Stimulated activated CD4-positive, alpha-beta T cell treated with anti-CD3 and anti-CD28 coated beads, Interleukin-2, amount 100 ng/mL, for 24 hours (primary cell): ENCODE results near the gene CKAP4.
"Not testable (repeated sequence)": the region's sequence is repeated elsewhere in the genome, so short reads cannot be mapped to it uniquely, and the experiment has no call there.

Source experiments
- DNase-seq, 2 donors: peaks; one replicate each; pipeline ENCODE4 v3.0.0-alpha.2; 2020

CKAP4 gene

DNA sequence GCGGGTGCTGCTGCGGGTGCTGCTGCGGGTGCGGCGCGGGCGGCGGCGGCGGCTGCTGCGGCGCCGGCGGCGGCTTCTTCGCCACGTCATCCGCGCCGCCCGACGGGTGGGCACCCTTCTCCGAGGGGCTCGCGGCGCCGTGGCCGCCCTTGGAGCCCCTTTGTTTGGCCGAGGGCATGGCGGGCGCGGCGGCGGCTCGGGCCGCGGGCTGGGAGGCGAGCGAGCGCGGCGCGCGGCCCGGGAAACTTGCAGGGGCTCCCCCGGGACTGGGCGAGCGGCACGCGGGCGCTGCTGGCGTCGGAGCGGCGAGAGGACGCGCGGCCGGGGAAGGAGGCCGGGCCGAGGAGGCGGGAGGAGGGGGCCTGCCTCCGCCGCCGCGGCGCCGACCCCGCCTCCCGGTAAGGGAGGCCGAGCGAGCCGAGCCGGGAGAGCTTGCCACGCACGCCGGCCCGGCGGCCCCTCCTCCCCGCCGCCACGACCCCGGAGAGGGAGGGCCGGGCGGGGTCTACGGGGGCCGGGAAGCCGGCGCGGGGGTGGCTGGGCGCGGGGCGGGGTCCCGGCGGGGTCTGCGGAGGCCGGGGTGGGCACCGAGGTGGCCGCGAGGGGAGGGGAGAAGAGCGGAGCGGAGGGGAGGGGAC lies at the start of gene CKAP4:
Gene CKAP4 (minus strand): TSS at position 347 of the 638 bp plus-strand sequence. CDS start 169 bp downstream, at position 178.
- DNase-seq: peak; percentile 50 to 66

GRCh38 chr12:106297075-106297474 lies 49.3 kb upstream of the CKAP4 start:
- no peak for DNase-seq

DNA sequence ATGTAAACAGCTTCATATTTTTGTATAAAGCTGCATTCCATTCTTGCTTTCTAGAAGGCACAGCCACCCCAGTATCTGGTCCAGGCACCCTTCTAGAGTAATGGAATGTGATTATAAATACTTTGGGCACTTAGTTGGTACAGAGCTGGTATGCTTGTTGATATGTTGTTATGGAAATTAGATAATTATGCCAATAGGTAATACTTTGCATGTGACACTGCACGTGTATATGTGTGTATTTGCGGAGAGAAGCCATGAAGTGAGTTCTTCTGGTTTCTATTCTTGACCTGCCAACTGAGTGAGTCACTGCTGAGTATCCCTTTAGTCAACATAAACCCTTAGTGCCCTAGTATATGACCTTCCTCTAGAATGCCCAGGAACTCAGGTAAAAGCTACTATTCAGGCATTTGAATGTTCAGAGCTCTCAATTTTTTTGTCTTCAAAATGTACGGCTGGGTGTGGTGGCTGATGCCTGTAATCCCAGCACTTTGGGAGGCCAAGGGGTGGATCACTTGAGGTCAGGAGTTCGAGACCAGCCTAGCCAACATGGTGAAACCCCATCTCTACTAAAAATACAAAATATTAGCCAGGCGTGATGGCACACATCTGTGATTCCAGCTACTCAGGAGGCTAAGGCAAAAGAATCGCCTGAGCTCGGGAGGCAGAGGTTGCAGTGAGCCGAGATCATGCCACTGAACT lies 48.5 kb upstream of the CKAP4 start:
- no peak for DNase-seq

DNA sequence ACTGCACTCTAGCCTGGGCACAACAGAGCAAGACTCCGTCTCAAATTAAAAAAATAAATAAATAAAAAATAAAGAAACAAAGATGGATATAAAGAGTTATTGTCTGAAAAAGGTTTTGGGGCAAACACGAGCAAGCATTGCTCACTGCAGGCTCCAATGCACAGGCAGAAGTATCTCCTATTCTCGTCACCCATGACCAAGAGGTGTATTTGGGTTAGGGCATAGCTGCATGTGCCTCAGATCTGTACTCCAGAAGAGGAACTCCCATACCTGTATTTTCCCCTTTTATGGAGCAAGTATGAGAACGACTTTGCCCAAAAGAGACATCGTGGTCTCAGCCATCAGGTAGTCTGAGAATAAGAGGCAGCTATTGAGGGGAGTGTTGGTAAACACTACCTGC lies 44.5 kb upstream of the CKAP4 start:
- no peak for DNase-seq

DNA sequence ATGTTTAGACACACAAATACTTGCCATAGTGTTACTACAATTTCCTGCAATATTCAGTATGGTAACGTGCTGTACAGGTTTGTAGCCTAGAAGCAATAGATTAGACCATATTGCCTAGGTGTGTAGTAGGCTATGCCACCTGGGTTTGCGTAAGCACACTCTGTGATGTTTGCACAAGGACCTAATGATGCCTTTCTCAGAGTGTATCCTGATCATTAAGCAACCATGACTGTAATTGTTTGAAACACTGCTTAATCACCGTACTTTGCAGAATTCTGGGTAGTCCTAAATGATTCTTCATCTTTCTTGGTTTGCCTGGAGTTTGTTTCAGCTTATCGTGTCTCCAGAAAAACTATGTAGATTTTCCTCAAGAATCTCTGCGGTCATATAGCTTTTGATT lies 43.5 kb upstream of the CKAP4 start:
- no peak for DNase-seq

GRCh38 chr12:106290666-106291065 lies 42.8 kb upstream of the CKAP4 start:
- DNase-seq: no peak

DNA sequence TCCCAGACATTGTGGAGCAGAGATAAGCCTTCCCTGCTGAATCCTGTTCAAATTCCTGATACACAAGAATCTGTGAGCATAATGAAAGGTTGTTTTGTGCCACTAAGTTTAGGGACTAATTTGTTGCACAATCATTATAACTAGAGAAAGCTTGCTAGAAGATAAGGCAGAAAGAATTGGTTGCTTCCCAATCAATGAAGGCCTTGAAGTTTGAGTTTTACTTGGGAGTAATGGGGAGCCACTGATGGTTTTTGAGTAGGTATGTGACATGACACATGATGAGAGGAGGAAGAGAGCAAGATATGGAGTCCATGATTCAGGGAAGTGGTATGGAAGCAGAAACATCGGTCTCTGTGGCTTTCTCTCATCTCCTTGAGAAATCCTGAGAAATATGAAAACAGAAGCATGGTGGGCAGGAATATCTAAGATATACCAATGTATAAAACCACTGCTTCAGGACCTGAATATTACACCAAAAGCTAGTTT lies 41.4 kb upstream of the CKAP4 start:
- no peak for DNase-seq

DNA sequence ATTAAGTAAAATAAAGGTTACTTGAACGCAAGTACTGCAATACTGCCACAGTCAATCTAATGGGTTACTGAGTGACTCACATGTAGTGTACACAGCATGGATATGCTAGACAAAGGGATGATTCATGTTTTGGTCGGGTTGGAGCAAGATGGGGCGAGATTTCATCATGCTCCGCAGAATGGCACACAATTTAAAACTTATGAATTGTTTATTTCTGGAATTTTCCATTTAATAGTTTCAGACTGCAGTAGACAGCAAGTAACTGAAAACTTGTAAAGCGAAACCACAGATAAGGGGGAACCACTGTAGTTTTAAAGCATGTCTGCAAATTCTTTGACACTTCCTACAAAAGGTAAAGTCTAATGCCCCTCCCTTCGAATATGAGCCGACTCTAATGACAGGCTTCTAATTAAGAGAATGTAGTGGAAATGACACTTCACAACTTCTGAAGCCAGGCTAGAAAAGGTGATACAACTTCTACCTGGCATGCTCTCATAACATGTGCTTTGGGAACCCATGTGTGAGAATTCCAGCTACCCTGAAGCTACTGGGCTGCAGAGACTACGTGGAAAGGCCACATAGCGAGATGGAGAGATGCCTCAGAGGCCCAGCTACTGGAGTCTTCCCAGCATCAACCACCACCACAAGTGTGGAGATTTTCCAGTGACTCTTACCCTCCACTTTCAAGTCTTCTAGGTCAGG lies 40.8 kb upstream of the CKAP4 start:
- peak; percentile 22 to 32 for DNase-seq

GRCh38 chr12:106288101-106288493 lies 40.3 kb upstream of the CKAP4 start:
- no peak for DNase-seq

- no peak for DNase-seq
Observed at GRCh38 chr12:106287364-106287763, 39.5 kb upstream of the CKAP4 start.

- DNase-seq: not testable (repeated sequence)
Observed at GRCh38 chr12:106286576-106287162, 38.8 kb upstream of the CKAP4 start.

GRCh38 chr12:106285982-106286381 lies 38.2 kb upstream of the CKAP4 start:
- no peak for DNase-seq

GRCh38 chr12:106284358-106285105 lies 36.7 kb upstream of the CKAP4 start:
- DNase-seq: no peak

DNA sequence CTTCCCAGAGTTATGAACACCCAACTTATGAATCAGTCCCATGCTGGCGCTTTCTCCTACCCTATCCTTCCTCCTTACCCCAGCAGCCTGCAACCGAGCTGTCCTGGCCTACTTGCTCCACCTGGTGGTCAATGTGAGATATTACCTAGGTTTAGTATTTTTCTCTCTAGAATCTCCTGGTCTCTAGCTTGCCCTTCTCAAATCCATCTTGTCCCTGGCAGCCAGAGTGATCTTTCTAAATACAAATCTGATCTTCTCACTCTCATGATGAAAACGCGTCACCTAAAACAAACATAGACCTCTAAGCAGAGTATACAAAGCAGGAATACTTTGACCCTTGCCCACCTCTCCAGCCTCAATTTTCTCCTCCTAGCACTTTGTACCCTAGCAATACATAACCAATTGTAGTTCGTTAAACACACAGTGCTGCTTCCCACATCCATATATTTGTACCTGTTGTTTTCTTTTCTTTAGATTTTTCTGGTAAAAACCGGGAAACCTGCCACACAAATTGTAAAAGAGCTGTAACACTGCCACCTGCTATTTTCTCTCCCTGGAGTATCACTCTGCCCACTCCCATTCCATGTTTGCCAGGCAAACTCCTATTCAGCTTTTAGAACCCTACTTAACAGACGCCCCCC lies 34.8 kb upstream of the CKAP4 start:
- DNase-seq: peak; percentile 41 to 58

- no peak for DNase-seq
Observed at GRCh38 chr12:106281804-106282203, 34.0 kb upstream of the CKAP4 start.

DNA sequence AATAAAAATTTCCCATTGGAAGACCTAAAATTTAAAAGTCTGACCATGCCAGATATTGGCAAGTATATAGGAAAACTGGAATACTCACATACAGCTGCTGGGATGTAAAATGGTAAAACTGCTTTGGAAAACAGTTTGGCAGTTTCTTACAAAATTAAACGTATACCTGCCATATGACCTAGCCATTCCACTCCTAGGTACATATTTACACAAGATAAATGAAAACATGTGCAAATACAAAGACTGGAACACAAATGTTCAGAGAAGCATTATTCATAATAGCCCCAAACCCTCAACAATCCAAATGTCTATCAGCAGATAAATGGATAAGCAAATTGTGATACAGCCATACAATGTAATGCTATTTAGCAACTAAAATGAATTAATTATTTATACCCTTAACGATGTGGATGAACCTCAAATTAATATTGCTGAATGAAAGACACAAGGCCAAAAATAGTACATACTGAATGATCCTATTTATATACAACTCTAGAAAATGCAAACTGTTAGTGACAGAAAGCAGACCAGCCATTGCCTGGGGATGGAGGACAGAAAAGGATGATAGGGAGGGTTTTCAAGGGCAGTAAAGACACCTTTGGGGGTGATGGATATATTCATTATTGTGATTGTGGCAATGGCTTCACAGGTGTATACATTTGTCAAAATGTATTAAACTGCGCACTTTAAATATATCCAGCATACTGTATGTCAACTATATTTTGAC lies 33.4 kb upstream of the CKAP4 start:
- DNase-seq: no peak

GRCh38 chr12:106280106-106280505 lies 32.3 kb upstream of the CKAP4 start:
- no peak for DNase-seq

- no peak for DNase-seq
Observed at GRCh38 chr12:106276032-106276740, 28.4 kb upstream of the CKAP4 start.

GRCh38 chr12:106275458-106275857 lies 27.6 kb upstream of the CKAP4 start:
- DNase-seq: no peak

GRCh38 chr12:106274575-106275121 lies 26.8 kb upstream of the CKAP4 start:
- no peak for DNase-seq

GRCh38 chr12:106274012-106274411 lies 26.2 kb upstream of the CKAP4 start:
- DNase-seq: no peak
